Activated CD4-positive, alpha-beta T cell treated with anti-CD3 and anti-CD28 coated beads, Interleukin-2, amount 50 U/mL, for 48 hours (primary cell): ENCODE results near the gene ZNF280A.
"Not testable (repeated sequence)": the region's sequence is repeated elsewhere in the genome, so short reads cannot be mapped to it uniquely, and the experiment has no call there.

Experiments
- DNase-seq, 2 experiments: peaks; one replicate each; pipeline ENCODE4 v3.0.0-alpha.2; 2020

Gene ZNF280A

DNA sequence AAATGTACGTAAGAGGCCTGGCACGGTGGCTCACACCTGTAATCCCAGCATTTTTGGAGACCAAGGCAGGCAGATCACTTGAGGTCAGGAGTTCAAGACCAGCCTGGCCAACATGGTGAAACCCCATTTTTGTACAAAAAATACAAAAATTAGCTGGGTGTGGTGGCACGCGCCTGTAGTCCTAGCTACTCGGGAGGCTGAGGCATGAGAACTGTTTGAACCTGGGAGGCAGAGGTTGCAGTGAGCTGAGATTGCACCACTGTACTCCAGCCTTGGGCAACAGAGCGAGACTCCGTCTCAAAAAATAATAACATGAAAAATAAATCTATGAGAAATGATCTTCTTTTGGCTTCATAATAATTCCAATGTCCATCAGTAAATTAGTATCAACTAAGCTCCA, 9.2 kb downstream of the ZNF280A start:
- not testable (repeated sequence) for DNase-seq

DNA sequence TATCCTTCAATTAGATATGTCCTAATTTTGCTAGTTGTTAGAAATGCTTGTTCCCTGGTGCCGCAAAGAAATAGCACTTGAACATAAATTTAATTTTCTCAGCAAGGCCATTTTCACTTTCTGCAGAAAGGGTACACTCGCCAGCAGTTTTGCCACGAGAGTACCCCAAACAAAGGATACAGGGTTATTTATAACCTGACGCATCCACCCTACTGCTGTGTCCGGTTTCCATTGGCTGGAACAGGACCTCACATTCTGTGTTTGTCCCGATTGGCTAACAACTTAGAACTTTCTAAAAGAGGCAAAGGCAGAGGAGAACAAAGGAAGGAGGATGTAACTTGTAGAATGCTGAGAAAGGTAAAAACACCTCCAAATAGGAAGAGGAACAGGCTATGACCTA, 10.2 kb downstream of the ZNF280A start:
- DNase-seq, result not testable (repeated sequence)

DNA sequence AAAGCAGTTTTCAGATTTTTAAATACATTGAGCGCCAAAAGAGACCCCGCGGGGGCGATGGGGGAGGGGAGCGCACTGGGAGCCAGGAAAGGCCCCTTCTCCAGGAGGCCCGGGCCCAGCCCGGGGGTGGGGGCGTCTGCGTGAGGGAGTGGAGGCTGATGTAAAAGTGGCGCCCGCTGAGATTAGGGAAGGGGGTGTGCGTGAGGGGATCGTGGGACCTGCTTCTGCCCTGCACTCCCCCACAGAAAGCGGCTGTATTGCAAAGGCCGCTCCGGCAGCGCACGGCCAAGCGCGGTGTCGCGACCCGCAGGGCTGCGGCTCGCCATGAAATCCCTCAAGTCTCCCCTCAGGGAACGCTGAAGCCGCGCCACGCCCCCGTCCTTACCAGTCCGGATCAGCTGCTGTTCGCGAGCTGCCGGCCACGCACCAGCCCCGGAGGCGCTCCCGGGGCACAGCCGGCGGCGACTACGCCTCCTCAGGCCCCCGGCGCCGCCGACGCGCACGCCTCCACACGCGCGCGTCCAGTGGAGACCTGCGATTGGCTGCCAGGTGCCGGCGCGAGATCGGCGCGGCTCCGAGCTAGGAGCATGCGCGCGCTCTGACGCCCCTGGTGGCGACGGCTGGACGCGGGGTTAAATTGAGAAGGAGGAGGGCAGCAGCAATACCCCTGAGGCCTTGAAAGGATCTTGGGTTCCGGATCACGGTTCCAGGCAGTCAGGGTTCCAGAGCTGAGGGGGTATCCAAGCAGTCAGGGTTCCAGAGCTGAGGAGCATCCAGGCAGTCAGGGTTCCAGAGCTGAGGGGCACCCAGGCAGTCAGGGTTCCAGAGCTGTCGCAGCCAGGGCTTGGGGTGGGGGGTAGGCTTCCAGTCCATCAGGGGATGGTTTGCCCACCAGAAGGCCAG, 11.5 kb downstream of the ZNF280A start, which contains the start of gene ZNF280B:
ZNF280B (minus strand) TSS at position 469 of the 903 bp plus-strand sequence. CDS start 19,344 bp downstream, outside the sequence.
- peak; percentile 87 to 88 for DNase-seq

- DNase-seq, result no peak
These were observed 12.3 kb downstream of the ZNF280A start for GRCh38 chr22:22507743-22508273.

- DNase-seq, result no peak
These were observed 13.3 kb downstream of the ZNF280A start for GRCh38 chr22:22506736-22507135.

- DNase-seq, result no peak
These were observed 21.8 kb downstream of the ZNF280A start for GRCh38 chr22:22498267-22498666.

GRCh38 chr22:22491589-22491988, 28.5 kb downstream of the ZNF280A start:
- not testable (repeated sequence) for DNase-seq

DNA sequence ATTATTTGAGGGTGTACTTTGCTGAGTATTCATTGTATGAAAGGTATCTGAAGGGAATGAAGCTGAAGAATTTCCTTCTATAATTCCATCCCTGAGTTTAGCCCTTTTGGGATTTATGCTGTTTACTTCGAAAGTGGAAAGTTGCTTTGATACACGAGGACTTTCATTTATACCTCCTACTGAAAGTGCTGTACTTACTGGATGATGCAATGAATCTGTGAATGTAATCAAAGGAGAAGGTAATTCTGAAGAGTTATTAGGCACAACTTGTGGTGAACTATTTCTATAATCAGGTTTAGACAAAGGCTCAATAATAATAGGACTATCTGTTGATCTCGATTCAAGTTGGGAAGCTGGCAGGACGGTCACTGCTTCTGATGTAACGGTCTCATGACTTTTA, 31.3 kb downstream of the ZNF280A start:
- no peak for DNase-seq

DNA sequence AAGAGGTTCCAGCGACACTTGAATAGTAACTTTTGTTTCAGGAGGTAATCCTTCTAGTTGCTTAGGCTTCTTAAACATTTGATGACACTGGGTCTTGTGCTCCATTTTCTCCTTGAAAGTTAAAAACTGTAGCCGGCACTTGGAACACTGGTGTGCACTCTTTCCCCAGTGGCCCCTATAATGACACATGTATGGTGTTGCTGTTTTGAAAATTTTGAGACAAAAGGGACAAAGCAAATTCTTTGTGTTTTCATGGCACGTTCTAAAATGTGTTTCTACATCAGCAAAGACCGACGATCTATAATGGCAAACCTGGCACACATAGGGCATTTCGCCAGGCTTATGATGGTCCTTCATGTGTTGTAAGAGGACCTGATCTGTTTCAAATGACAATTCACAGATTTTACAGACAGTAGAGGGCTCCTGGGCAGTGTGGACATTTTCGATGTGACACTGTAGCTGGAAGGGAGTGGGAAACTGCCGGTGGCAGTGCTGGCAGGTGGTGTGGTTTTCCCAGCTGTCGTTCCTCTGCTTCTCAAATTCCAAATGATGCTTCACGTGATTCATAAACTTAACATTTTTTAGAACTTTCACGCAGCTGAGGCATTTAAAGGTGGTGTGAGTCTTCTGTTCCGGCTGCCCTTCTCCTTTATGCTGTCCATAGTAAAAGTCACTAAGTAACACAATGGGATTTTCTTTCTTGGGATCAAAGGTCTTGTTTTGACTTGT, 32.0 kb downstream of the ZNF280A start:
- DNase-seq, result no peak

GRCh38 chr22:22487059-22487458, 33.0 kb downstream of the ZNF280A start:
- no peak for DNase-seq

GRCh38 chr22:22486132-22486899, 33.8 kb downstream of the ZNF280A start:
- DNase-seq, result no peak

GRCh38 chr22:22485524-22485923, 34.5 kb downstream of the ZNF280A start:
- DNase-seq, result no peak

DNA sequence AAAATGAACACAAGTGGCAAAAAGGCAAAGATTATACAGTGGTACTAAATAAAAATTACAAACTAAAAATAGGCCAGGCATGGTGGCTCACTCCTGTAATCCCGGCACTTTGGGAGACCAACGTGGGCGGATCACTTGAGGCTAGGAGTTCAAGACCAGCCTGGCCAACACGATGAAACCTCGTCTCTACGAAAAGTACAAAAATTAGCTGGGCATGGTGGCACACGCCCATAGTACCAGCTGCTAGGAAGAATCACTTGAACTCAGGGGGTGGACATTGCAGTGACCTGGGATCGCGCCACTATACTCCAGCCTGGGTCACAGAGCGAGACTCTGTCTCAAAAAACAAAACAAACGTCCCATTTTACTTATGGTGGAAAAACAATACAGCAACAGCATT, 36.0 kb downstream of the ZNF280A start:
- no peak for DNase-seq

DNA sequence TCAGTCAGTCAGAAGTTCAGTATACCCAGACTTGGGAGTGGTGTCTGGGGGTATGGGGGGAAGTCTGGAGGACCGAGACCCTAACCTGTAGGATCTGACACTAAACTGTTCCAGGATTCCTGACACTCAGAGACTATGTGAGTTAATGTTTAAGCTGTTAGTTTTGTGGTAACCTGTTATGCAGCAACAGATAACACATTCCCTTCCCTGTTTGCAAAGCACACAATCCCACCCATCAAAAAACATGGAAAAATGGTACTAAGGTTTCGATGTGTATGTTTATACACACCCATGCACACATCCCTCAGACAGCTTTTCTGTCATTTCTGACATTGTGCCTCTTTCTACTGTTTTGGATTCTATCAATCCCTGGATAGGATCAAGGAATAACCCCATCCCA, 39.1 kb downstream of the ZNF280A start:
- no peak for DNase-seq

GRCh38 chr22:22479999-22480532, 40.0 kb downstream of the ZNF280A start:
- no peak for DNase-seq

DNA sequence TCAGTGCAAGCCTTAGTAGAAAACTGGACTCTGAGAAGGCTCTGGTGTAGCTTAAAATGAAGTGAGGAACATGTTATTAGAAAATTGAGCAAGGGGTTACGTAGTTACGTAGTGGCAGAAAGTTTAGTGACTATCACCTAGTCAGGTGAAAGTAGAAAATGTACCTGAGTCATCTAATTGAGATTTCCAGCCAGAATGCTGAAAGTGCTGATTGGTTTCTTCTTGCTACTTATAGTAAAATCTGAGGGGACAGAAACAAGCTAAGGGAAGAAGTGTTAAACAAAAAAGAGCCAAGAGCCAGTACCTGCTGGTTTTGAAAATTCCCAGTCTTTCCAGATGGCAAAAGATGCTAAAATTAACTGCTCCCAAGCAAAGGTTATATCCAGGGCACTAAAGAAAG, 41.0 kb downstream of the ZNF280A start:
- DNase-seq, result no peak

- DNase-seq, result no peak
These were observed 41.6 kb downstream of the ZNF280A start for GRCh38 chr22:22478470-22478869.

GRCh38 chr22:22474733-22475132, 45.3 kb downstream of the ZNF280A start:
- no peak for DNase-seq

GRCh38 chr22:22471104-22471503, 49.0 kb downstream of the ZNF280A start:
- not testable (repeated sequence) for DNase-seq

- DNase-seq, result no peak
These were observed 50.5 kb downstream of the ZNF280A start for GRCh38 chr22:22469527-22469926.

- not testable (repeated sequence) for DNase-seq
These were observed 51.1 kb downstream of the ZNF280A start for GRCh38 chr22:22468794-22469469.

DNA sequence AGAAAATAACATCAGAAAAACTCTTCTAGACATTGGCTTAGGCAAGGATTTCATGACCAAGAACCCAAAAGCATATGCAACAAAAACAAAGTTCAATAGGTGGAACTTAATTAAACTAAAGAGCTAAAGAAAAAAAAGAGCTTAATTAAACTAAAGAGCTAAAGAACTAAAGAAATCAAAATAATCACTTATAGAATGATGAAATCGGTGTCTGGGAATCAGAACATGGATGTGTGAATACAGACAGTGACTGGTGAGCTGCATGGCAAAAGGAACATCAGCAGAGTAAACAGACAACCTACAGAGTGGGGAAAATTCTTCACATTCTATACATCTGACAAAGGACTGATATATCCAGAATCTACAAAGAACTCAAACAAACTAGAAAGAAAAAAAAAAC, 53.0 kb downstream of the ZNF280A start:
- no peak for DNase-seq
